Parathyroid adenoma (tissue), 2 donors: ENCODE results near the gene RECQL5.
A peak's percentile ranks its signal among the peaks of the same experiment; 100 is the strongest.

Experiments used
- H2AFZ ChIP-seq: fragments of 300-600 bp; sonication (generic); one replicate; pipeline ENCODE4 v1.7.0; 2017; ENCODE audit warnings: antibody characterized with exemption, mild to moderate bottlenecking
- H3K27ac ChIP-seq: fragments of 300-600 bp; sonication (generic); one replicate; pipeline ENCODE4 v1.7.0; 2017
- H3K27me3 ChIP-seq: fragments of 300-600 bp; sonication (generic); one replicate; pipeline ENCODE4 v1.7.0; 2017; ENCODE audit warnings: low read length; ENCODE audit not compliant: control insufficient read depth, insufficient read depth
- H3K36me3 ChIP-seq: fragments of 300-600 bp; sonication (generic); one replicate; pipeline ENCODE4 v1.7.0; 2017; ENCODE audit warnings: low read length; ENCODE audit not compliant: control insufficient read depth, insufficient read depth
- H3K4me1 ChIP-seq: fragments of 300-600 bp; sonication (generic); one replicate; pipeline ENCODE4 v1.7.0; 2017; ENCODE audit warnings: control low read depth
- H3K4me2 ChIP-seq: fragments of 300-600 bp; sonication (generic); one replicate; pipeline ENCODE4 v1.7.0; 2017; ENCODE audit warnings: low read length
- H3K4me3 ChIP-seq: fragments of 300-600 bp; sonication (generic); one replicate; pipeline ENCODE4 v1.7.0; 2017; ENCODE audit warnings: low read depth, low read length
- H3K79me2 ChIP-seq: fragments of 300-600 bp; sonication (generic); one replicate; pipeline ENCODE4 v1.7.0; 2017; ENCODE audit warnings: control low read depth
- H3K9ac ChIP-seq: fragments of 300-600 bp; sonication (generic); one replicate; pipeline ENCODE4 v1.7.0; 2017; ENCODE audit warnings: mild to moderate bottlenecking
- H3K9me3 ChIP-seq: fragments of 300-600 bp; sonication (generic); one replicate; pipeline ENCODE4 v1.7.0; 2017; ENCODE audit warnings: low read length; ENCODE audit not compliant: control insufficient read depth
- CTCF ChIP-seq: fragments of 300-600 bp; sonication (generic); IDR thresholded peaks from one replicate; pipeline ENCODE4 v1.7.0; 2017; ENCODE audit warnings: antibody characterized with exemption, mild to moderate bottlenecking
- donor health status: primary hyperparathyroidism.

The RECQL5 gene

GRCh38 chr17:75635610-75636202 is 31.2 kb downstream of the RECQL5 start:
- H3K36me3 ChIP-seq: no peaks in the 10 kb centered on the region
- no peak overlapping the region for H3K4me2 ChIP-seq
- H3K9ac ChIP-seq: no peak overlapping the region
- H3K4me3 ChIP-seq: no peak overlapping the region
- peaks cover 2% of the 10 kb centered on the region for H3K79me2 ChIP-seq
- H2AFZ ChIP-seq: no peak overlapping the region
- no peaks in the 10 kb centered on the region for H3K27me3 ChIP-seq
- no peak overlapping the region for H3K27ac ChIP-seq
- H3K4me1 ChIP-seq: peaks cover 31% of the 10 kb centered on the region
- TF ChIP-seq CTCF: no peak
- no peaks in the 10 kb centered on the region for H3K9me3 ChIP-seq

DNA sequence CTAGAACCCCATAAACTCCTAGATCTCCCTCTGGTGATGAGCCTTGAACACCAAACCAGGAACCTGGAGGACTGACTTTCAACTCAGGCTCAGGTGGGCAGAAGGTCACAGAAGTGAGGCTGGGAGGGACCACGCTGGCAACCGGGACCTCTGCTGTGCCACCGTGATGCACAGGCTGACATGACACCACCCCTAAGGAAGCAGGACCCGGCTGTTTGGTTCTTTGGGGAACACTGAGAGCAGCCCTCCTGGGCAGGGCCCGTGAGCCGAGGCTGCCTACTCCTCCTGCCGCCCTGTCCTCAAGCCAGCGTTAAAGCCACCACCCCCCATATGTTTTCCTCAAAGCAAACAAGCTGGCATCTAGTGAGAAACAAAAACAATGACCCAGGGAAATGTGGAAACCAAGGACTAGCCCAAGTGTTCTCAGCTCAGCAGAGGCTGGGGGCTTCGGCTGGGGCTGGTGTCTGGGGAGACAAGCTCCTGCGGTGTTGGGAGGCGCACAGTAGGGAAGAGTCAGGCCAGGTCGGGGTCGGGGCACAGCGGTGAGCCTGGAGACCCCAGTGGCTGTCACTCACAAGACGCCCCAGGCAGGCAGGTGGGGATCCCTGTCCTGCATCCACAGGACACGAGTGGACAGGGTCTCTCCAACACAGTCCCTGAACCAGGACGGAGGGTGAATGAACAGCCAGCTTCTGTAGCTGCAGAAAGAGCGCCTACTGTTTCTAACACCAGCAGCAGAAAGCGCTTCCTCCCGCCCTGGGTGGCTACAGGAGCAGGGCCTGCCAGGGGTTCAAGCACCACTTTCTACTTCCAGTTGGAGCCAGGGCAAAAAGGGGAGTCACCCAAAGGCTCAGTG is 32.0 kb downstream of the RECQL5 start:
- Histone ChIP-seq H3K79me2 (peaks cover 2% of the 10 kb centered on the region), H3K4me1 (peaks cover 26% of the 10 kb centered on the region), H3K27me3 (no peaks in the 10 kb centered on the region), H3K4me2 (no peak overlapping the region), H3K27ac (peak overlapping the region; percentile 93), H2AFZ (no peak overlapping the region), H3K9ac (no peak overlapping the region), H3K4me3 (no peak overlapping the region), H3K36me3 (no peaks in the 10 kb centered on the region), H3K9me3 (no peaks in the 10 kb centered on the region)
- TF ChIP-seq CTCF: no peak

- H3K4me1 ChIP-seq: peaks cover 21% of the 10 kb centered on the region
- peaks cover 2% of the 10 kb centered on the region for H3K79me2 ChIP-seq
- H3K4me3 ChIP-seq: no peak overlapping the region
- no peak overlapping the region for H2AFZ ChIP-seq
- no peaks in the 10 kb centered on the region for H3K27me3 ChIP-seq
- H3K36me3 ChIP-seq: no peaks in the 10 kb centered on the region
- TF ChIP-seq CTCF: no peak
- H3K27ac ChIP-seq: peak overlapping the region; percentile 93
- no peak overlapping the region for H3K9ac ChIP-seq
- no peaks in the 10 kb centered on the region for H3K9me3 ChIP-seq
- peak overlapping the region; percentile 52 for H3K4me2 ChIP-seq
Measured at GRCh38 chr17:75634376-75634740, 32.6 kb downstream of the RECQL5 start.

- Histone ChIP-seq H3K27ac (peak overlapping the region; percentile 93), H3K4me2 (peak overlapping the region; percentile 65), H3K4me1 (peaks cover 16% of the 10 kb centered on the region), H3K9me3 (no peaks in the 10 kb centered on the region), H3K27me3 (no peaks in the 10 kb centered on the region), H2AFZ (peak overlapping the region; percentile 79), H3K79me2 (peaks cover 2% of the 10 kb centered on the region), H3K9ac (no peak overlapping the region), H3K36me3 (no peaks in the 10 kb centered on the region), H3K4me3 (no peak overlapping the region)
- peak; percentile 79 for TF ChIP-seq CTCF
Measured at GRCh38 chr17:75633486-75634375, 33.2 kb downstream of the RECQL5 start.
